ENCODE data around the gene KRTAP20-1. TPM values are rescaled to one million over a fixed set of nuclear protein-coding genes. Genes with fewer than 3 reads are reported as not detected.

Gene KRTAP20-1
- total RNA-seq = not detected
- long read RNA-seq = 0 reads

GRCh38 chr21:30616125-30616524, at the start of gene KRTAP20-1:
Gene KRTAP20-1, plus strand, starts transcription at chr21:30616425. Its CDS starts 30 bp downstream, at chr21:30616455.
- ATAC-seq = no peak
- Histone ChIP-seq H3K27me3 (ENCODE audit: low read depth) (no peaks in the 10 kb centered on the region), H3K9me3 (no peaks in the 10 kb centered on the region), H3K27ac (no peak within 1 kb of the TSS), H3K4me1 (no peaks in the 10 kb centered on the region), H3K36me3 (no peaks in the 10 kb centered on the region), H3K4me3 (no peak within 1 kb of the TSS)
- no peak for TF ChIP-seq CTCF (IDR thresholded peaks at IDR 0.05)
- intact Hi-C loops (cut with DNase I) = no loop called here
- DNase-seq = no peak

- no peak for TF ChIP-seq CTCF (IDR thresholded peaks at IDR 0.05)
- no peaks in the 10 kb centered on the region for H3K36me3 ChIP-seq
- DNase-seq (no peak), ATAC-seq (no peak)
- no peaks in the 10 kb centered on the region for H3K4me1 ChIP-seq
- no peak overlapping the region for H3K4me3 ChIP-seq
- intact Hi-C loops (cut with DNase I) = no loop called here
- H3K27me3 ChIP-seq (ENCODE audit: low read depth) = no peaks in the 10 kb centered on the region
- H3K9me3 ChIP-seq = no peaks in the 10 kb centered on the region
- no peak overlapping the region for H3K27ac ChIP-seq
Observed at GRCh38 chr21:30567617-30568016, 48.6 kb upstream of the KRTAP20-1 start.

- no peak overlapping the region for H3K27ac ChIP-seq
- intact Hi-C loops (cut with DNase I) = no loop called here
- H3K27me3 ChIP-seq (ENCODE audit: low read depth) = no peaks in the 10 kb centered on the region
- H3K4me1 ChIP-seq = no peaks in the 10 kb centered on the region
- no peak overlapping the region for H3K4me3 ChIP-seq
- no peak for TF ChIP-seq CTCF (IDR thresholded peaks at IDR 0.05)
- DNase-seq (no peak), ATAC-seq (no peak)
- H3K9me3 ChIP-seq = no peaks in the 10 kb centered on the region
- no peaks in the 10 kb centered on the region for H3K36me3 ChIP-seq
Observed at GRCh38 chr21:30577766-30578165, 38.5 kb upstream of the KRTAP20-1 start.

- intact Hi-C loops (cut with DNase I) = no loop called here
- TF ChIP-seq CTCF (IDR thresholded peaks at IDR 0.05) = no peak
- Histone ChIP-seq H3K4me1 (no peaks in the 10 kb centered on the region), H3K36me3 (no peaks in the 10 kb centered on the region), H3K27ac (no peak overlapping the region), H3K27me3 (ENCODE audit: low read depth) (no peaks in the 10 kb centered on the region), H3K4me3 (no peak overlapping the region), H3K9me3 (no peaks in the 10 kb centered on the region)
- ATAC-seq = no peak
- DNase-seq = no peak
Observed at GRCh38 chr21:30579346-30579745, 36.9 kb upstream of the KRTAP20-1 start.

GRCh38 chr21:30580132-30580531, 36.1 kb upstream of the KRTAP20-1 start:
- intact Hi-C loops (cut with DNase I) = no loop called here
- Histone ChIP-seq H3K36me3 (no peaks in the 10 kb centered on the region), H3K27ac (no peak overlapping the region), H3K4me1 (no peaks in the 10 kb centered on the region), H3K4me3 (no peak overlapping the region), H3K9me3 (no peaks in the 10 kb centered on the region), H3K27me3 (ENCODE audit: low read depth) (no peaks in the 10 kb centered on the region)
- DNase-seq (no peak), ATAC-seq (no peak)
- no peak for TF ChIP-seq CTCF (IDR thresholded peaks at IDR 0.05)

- no peaks in the 10 kb centered on the region for H3K9me3 ChIP-seq
- no peak overlapping the region for H3K4me3 ChIP-seq
- no peaks in the 10 kb centered on the region for H3K27me3 ChIP-seq (ENCODE audit: low read depth)
- no peaks in the 10 kb centered on the region for H3K36me3 ChIP-seq
- H3K27ac ChIP-seq = no peak overlapping the region
- intact Hi-C loops (cut with DNase I) = no loop called here
- TF ChIP-seq CTCF (IDR thresholded peaks at IDR 0.05) = no peak
- no peaks in the 10 kb centered on the region for H3K4me1 ChIP-seq
- no peak for ATAC-seq
- DNase-seq = no peak
Observed at GRCh38 chr21:30582870-30583269, 33.4 kb upstream of the KRTAP20-1 start.

All from lower lobe of right lung (tissue), 2 donors.